ENCODE results near the gene NCAPG2.

DNA sequence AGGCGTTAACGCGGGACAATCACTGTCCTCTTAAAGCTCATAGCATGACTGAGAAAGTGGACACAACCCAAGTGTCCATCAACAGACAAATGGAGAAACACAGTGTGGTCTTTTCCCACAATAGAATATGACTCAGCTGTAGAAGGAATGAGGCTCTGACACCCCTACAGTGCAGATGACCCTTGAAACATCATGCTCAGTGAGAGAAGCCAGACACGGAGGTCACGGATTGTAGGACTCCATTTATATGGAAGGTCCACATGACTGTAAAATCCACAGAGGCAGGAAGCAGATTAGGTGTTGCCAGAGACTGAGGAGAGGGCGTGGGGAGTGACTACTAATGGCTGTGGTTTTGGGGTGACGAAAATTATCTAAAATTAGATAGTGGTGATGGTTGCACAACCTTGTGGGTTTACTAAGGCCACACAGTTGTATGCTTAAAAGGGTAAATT, 6.1 kb upstream of the NCAPG2 start:
- TF ChIP-seq, protein P1, sequence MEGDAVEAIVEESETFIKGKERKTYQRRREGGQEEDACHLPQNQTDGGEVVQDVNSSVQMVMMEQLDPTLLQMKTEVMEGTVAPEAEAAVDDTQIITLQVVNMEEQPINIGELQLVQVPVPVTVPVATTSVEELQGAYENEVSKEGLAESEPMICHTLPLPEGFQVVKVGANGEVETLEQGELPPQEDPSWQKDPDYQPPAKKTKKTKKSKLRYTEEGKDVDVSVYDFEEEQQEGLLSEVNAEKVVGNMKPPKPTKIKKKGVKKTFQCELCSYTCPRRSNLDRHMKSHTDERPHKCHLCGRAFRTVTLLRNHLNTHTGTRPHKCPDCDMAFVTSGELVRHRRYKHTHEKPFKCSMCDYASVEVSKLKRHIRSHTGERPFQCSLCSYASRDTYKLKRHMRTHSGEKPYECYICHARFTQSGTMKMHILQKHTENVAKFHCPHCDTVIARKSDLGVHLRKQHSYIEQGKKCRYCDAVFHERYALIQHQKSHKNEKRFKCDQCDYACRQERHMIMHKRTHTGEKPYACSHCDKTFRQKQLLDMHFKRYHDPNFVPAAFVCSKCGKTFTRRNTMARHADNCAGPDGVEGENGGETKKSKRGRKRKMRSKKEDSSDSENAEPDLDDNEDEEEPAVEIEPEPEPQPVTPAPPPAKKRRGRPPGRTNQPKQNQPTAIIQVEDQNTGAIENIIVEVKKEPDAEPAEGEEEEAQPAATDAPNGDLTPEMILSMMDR (IDR thresholded peaks at IDR 0.05), result no peak
- no peak for TF ChIP-seq POLR2A (IDR thresholded peaks at IDR 0.05)
